Brain microvascular endothelial cell (primary cell): ENCODE measurements around the gene H6PD.
"Not testable (repeated sequence)": the region's sequence is repeated elsewhere in the genome, so short reads cannot be mapped to it uniquely, and the experiment has no call there.

Source experiments
- DNase-seq: peaks from one replicate; pipeline ENCODE4 v3.0.0-alpha.2; 2020
- H3K27ac ChIP-seq: fragments of 250-450 bp; sonication (Bioruptor Pico); 2 replicates; pipeline ENCODE4 v1.5.1; 2020; ENCODE audit warnings: mild to moderate bottlenecking, moderate library complexity
- H3K27me3 ChIP-seq: fragments of 250-450 bp; sonication (Bioruptor Pico); replicated peaks from 2 replicates; pipeline ENCODE4 v1.5.1; 2020; ENCODE audit warnings: mild to moderate bottlenecking
- H3K36me3 ChIP-seq: fragments of 250-450 bp; sonication (Bioruptor Pico); replicated peaks from 2 replicates; pipeline ENCODE4 v1.5.1; 2020; ENCODE audit warnings: mild to moderate bottlenecking
- H3K4me3 ChIP-seq: 2 replicates; pipeline ENCODE4 v1.5.1; 2011; ENCODE audit warnings: low read depth, mild to moderate bottlenecking, control low read depth, low read length, moderate library complexity
- in situ Hi-C: cut with HindIII; loops from 2 replicates; pipeline ENCODE4 v1.10.0; 2017; ENCODE audit warnings: low sequenced_read_pairs, low pct_ligation_motif_present
- TF ChIP-seq, protein P1 (sequence below): IDR thresholded peaks from 2 replicates; pipeline ENCODE4 v1.5.1; 2011; ENCODE audit warnings: low read depth, mild to moderate bottlenecking, moderate library complexity, low read length, control low read depth, inconsistent platforms; ENCODE audit errors: missing control alignments

The H6PD gene

DNA sequence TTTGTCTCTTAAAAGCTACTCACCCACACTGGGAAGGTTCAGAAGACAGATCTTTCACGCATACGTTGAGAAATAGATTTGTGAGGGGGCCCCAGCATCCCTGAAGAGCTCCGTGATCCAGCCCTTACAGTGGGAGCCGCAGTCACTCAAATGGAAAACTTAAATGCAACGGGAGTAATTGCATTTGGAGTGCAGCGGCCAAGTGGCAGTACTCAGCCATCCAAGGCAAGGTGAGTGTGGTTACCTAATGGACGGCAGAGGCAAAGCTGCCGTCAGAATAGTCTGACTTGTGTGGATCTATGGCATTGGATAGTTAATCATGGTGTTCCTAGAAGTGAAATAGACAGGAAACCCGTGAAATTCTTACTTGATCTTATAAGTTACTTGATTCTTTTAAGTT, 63.3 kb downstream of the H6PD start:
- no peak for DNase-seq
- Histone ChIP-seq H3K36me3 (peaks cover 10% of the 10 kb centered on the region), H3K27me3 (no peaks in the 10 kb centered on the region), H3K27ac (no peak overlapping the region), H3K4me3 (no peak overlapping the region)
- TF ChIP-seq, protein P1, sequence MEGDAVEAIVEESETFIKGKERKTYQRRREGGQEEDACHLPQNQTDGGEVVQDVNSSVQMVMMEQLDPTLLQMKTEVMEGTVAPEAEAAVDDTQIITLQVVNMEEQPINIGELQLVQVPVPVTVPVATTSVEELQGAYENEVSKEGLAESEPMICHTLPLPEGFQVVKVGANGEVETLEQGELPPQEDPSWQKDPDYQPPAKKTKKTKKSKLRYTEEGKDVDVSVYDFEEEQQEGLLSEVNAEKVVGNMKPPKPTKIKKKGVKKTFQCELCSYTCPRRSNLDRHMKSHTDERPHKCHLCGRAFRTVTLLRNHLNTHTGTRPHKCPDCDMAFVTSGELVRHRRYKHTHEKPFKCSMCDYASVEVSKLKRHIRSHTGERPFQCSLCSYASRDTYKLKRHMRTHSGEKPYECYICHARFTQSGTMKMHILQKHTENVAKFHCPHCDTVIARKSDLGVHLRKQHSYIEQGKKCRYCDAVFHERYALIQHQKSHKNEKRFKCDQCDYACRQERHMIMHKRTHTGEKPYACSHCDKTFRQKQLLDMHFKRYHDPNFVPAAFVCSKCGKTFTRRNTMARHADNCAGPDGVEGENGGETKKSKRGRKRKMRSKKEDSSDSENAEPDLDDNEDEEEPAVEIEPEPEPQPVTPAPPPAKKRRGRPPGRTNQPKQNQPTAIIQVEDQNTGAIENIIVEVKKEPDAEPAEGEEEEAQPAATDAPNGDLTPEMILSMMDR: no peak
- in situ Hi-C loops: no loop called here

DNA sequence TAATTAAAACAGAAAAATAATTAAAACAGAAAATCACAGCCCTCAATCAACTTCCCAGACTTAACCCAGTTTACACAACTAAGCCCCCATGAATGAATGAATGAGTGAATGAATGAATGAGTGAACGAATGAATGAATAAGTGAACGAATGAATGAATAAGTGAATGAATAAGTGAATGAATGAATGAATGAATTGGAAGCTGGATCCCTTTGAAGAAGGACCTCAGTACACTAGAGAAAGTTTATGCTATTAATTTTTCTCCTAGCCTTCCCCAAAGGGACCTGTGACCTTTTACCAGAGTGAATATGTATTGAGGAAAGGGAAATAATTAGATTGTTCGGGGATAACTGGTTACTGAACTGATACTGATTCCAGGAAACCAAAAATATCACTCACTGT, 63.7 kb downstream of the H6PD start:
- in situ Hi-C loops: no loop called here
- TF ChIP-seq, protein P1: no peak

DNA sequence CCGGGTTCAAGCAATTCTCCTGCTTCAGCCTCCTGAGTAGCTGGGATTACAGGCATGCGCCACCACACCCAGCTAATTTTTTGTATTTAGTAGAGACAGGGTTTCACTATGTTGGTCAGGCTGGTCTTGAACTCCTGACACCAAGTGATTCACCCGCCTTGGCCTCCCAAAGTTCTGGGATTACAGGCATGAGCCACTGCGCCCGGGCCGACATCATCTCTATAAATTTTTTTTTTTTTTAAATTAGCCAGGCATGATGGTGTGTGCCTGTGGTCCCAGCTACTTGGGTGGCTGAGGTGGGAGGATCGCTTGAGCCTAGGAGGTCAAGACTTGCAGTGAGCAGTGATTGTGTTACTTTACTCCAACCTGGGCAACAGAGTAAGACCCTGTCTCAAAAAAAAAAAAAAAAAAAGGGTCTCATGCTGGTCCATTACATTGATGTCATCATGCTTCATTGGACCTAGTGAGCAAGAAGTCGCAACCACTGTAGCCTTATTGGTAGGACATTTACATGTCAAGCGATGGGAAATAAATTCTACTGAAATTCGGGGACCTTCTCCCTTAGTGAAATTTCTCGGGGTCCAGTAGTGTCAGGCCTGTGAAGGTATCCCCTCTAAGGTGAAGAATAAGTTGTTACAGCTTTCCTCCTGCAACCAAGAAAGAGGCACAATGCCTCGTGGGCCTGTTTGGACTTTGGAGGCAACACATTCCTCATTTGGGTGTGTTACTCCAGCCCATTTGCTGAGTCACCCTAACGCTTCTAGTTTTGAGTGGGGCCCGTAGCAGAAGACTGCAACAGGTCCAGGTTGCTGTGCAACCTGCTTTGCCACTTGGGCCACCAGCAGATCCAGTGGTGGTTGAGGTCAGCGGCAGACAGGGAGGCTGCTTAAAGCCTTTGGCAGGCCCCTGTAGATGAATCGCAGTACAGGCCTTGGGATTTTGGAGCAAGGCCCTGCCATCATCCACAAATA, 65.3 kb downstream of the H6PD start:
- DNase-seq, H3K27ac ChIP-seq, in situ Hi-C loops, H3K27me3 ChIP-seq, H3K4me3 ChIP-seq: not testable (repeated sequence)
- H3K36me3 ChIP-seq: peaks cover 10% of the 10 kb centered on the region

More for the DNA sequence above, 63.7 kb downstream of the H6PD start:
- Histone ChIP-seq H3K27me3 (no peaks in the 10 kb centered on the region), H3K4me3 (no peak overlapping the region), H3K27ac (no peak overlapping the region), H3K36me3 (peaks cover 10% of the 10 kb centered on the region)
- DNase-seq: no peak

DNA sequence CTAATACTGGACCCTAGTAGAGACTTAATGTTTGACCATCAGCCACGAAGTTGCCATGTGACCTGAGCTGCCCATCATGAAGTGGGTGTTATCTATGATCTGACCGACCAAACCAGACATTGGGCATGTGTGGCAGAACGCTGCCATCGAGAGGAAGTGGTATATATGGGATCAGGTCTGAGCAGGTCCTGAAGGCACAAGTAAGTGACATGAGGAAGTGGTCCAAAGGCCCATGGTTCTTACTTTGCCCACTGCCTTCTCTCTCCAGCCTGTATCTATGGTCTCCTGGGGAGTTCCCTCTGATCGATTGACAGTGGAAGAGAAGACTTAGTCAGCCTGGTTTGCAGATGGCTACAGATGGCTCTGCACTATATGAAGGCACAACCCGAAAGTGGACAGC, 66.0 kb downstream of the H6PD start:
- Histone ChIP-seq H3K4me3 (no peak overlapping the region), H3K27me3 (no peaks in the 10 kb centered on the region), H3K36me3 (peaks cover 10% of the 10 kb centered on the region), H3K27ac (no peak overlapping the region)
- TF ChIP-seq, protein P1: no peak
- in situ Hi-C loops: no loop called here
- no peak for DNase-seq

DNA sequence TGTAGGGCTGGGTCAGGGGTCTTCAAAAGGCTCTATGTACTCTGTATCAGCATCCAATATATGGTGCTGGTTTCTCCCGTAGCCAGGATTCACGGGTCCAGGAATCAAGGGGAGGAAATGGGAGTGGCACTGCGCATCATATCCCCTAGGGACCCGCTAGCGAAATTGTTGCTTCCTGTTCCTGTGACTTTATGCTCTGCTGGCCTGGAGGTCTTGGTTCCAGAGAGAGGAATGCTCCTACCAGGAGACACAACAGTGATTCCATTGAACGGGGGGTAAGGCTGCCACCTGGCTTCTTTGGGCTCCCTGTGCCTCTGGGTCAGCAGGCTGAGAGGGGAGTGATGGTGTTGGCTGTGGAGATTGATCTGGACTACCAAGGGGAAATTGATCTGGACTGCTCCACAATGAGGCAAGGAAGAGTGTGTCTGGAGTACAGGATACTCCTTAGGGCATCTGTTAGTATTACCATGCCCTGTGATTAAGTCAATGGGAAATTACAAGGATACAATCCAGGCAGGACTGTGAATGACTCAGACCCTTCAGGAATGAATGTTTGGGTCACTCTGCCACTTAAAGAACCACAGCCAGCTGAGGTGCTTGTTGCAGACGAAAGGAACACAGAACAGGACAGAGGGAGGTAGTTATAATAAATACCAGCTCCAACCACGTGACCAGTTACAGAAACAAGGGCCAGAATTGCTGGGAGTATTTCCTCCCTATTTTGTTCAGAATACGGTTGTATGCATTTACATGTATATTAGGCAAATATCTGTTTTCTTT, 68.4 kb downstream of the H6PD start:
- TF ChIP-seq, protein P1: no peak
- DNase-seq: peak; percentile 86
- Histone ChIP-seq H3K4me3 (no peak overlapping the region), H3K36me3 (peaks cover 10% of the 10 kb centered on the region), H3K27me3 (no peaks in the 10 kb centered on the region), H3K27ac (peak overlapping the region; percentile 62)
- in situ Hi-C loops: no loop called here

DNA sequence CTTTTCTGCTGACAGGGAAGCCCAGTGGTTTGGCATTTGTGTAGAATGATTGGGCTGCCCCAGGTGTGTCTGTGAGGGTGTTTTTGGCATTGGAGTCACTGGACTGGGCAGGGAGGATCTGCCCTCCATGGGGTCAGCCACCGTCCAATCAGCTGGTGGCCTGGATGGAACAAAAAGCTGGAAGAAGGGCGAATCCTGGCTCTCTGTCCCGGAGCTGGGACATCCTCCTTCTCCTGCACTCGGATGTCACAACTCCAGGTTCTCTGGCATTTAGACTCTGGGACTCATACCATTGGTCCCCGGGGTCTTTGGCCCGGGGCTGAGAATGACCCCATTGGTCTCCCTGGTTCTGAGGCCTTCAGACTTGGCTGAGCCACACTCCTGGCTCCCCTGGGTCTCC, 69.3 kb downstream of the H6PD start:
- H3K4me3 ChIP-seq: no peak overlapping the region
- H3K27me3 ChIP-seq: no peaks in the 10 kb centered on the region
- TF ChIP-seq, protein P1: no peak
- peaks cover 10% of the 10 kb centered on the region for H3K36me3 ChIP-seq
- DNase-seq: no peak
- no peak overlapping the region for H3K27ac ChIP-seq
- in situ Hi-C loops: no loop called here
